ENCODE measurements around the gene MYO1B. TPM values are rescaled to one million over a fixed set of nuclear protein-coding genes. Genes with fewer than 3 reads are reported as not detected.

The MYO1B gene
- total and polyA plus RNA-seq, 2 donors (not counting 1 experiment from before 2014, with no cell fraction given) = 151 to 194 TPM

DNA sequence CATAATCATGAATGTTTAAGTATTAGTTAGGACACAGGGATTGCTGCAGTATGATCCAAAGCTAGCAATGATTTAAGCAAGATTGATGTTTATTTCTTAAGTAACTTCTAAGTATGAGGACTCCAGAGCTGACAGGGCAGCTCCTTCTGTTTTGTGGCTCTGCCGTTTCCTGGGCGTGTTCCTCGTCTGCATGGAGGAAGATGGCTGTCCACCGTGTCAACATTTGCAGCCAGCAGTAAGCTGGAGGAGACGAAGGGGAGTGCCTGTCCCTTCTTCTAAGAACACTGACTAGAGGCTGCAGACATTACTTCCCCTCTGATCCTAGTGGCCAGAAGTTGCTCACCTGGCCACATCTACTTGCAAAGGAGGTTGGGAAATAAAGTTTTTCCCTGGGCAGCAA is 144.1 kb downstream of the MYO1B start:
- H3K36me3 ChIP-seq (ENCODE audit: control insufficient read depth, insufficient read depth, low read length) = peaks cover 12% of the 10 kb centered on the region
- no peak overlapping the region for H3K27ac ChIP-seq (ENCODE audit: insufficient read depth, low read length)

DNA sequence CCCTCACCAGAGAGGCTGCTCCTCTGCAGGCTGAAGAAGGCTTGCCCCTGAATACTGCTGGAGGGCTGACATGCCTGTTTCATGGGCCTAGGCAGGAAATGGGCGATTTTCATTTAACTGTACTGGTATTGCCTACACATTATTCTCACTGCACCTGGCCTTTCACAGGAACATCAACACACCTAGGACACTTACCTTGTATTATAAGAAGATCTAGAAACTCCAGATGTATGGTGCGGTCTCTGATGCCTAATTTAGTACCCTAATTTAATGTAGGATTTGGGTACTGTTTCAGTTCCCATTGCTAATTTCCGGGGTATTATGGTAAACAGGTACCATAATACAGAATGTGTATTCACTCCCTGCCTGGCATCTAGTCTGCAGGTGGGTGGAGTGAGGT is 146.0 kb downstream of the MYO1B start:
- Histone ChIP-seq H3K27ac (ENCODE audit: insufficient read depth, low read length) (no peak overlapping the region), H3K9me3 (ENCODE audit: control insufficient read depth, insufficient read depth, low read depth, low read length) (no peaks in the 10 kb centered on the region), H3K9ac (ENCODE audit: insufficient read depth, low read length) (no peak overlapping the region), H3K27me3 (ENCODE audit: control insufficient read depth, insufficient read depth, low read length) (no peaks in the 10 kb centered on the region), H4K20me1 (ENCODE audit: control insufficient read depth, extremely low read depth, insufficient read depth, low read length) (no peaks in the 10 kb centered on the region), H3K36me3 (ENCODE audit: control insufficient read depth, insufficient read depth, low read length) (peaks cover 15% of the 10 kb centered on the region), H2AFZ (ENCODE audit: low read length) (no peak overlapping the region), H3K79me2 (ENCODE audit: control insufficient read depth, insufficient read depth, low read length) (no peaks in the 10 kb centered on the region), H3K4me3 (replicated peaks in 1 of 4; ENCODE audit: control extremely low read depth in 1 of 4, insufficient read depth in 1 of 4, low read depth in 3 of 4, low read length in 4 of 4) (no peak overlapping the region), H3K4me1 (ENCODE audit: control insufficient read depth, extremely low read depth, insufficient read depth, low read length) (peaks cover 10% of the 10 kb centered on the region), H3K4me2 (ENCODE audit: extremely low read depth, insufficient read depth, low read length) (no peak overlapping the region)
- DNase-seq (ENCODE audit: low read depth in 2 of 2) = no peak
- no peak for TF ChIP-seq EZH2 (IDR thresholded peaks at IDR 0.05; ENCODE audit: low read length, missing control alignments)
- TF ChIP-seq, protein P1, sequence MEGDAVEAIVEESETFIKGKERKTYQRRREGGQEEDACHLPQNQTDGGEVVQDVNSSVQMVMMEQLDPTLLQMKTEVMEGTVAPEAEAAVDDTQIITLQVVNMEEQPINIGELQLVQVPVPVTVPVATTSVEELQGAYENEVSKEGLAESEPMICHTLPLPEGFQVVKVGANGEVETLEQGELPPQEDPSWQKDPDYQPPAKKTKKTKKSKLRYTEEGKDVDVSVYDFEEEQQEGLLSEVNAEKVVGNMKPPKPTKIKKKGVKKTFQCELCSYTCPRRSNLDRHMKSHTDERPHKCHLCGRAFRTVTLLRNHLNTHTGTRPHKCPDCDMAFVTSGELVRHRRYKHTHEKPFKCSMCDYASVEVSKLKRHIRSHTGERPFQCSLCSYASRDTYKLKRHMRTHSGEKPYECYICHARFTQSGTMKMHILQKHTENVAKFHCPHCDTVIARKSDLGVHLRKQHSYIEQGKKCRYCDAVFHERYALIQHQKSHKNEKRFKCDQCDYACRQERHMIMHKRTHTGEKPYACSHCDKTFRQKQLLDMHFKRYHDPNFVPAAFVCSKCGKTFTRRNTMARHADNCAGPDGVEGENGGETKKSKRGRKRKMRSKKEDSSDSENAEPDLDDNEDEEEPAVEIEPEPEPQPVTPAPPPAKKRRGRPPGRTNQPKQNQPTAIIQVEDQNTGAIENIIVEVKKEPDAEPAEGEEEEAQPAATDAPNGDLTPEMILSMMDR (conservative IDR thresholded peaks at IDR 0.05 in 1 of 2, IDR thresholded peaks at IDR 0.05 in 1 of 2; ENCODE audit: low read depth in 1 of 2, low read length in 2 of 2) = no peak

More for the DNA sequence above, 144.1 kb downstream of the MYO1B start:
- no peak for DNase-seq (ENCODE audit: low read depth in 2 of 2)
- Histone ChIP-seq H3K4me2 (ENCODE audit: extremely low read depth, insufficient read depth, low read length) (no peak overlapping the region), H3K9ac (ENCODE audit: insufficient read depth, low read length) (no peak overlapping the region), H3K4me1 (ENCODE audit: control insufficient read depth, extremely low read depth, insufficient read depth, low read length) (peaks cover 19% of the 10 kb centered on the region), H3K4me3 (replicated peaks in 1 of 4; ENCODE audit: control extremely low read depth in 1 of 4, insufficient read depth in 1 of 4, low read depth in 3 of 4, low read length in 4 of 4) (no peak overlapping the region), H2AFZ (ENCODE audit: low read length) (no peak overlapping the region), H3K79me2 (ENCODE audit: control insufficient read depth, insufficient read depth, low read length) (no peaks in the 10 kb centered on the region), H4K20me1 (ENCODE audit: control insufficient read depth, extremely low read depth, insufficient read depth, low read length) (no peaks in the 10 kb centered on the region), H3K27me3 (ENCODE audit: control insufficient read depth, insufficient read depth, low read length) (no peaks in the 10 kb centered on the region), H3K9me3 (ENCODE audit: control insufficient read depth, insufficient read depth, low read depth, low read length) (no peaks in the 10 kb centered on the region)
- TF ChIP-seq, protein P1 (conservative IDR thresholded peaks at IDR 0.05 in 1 of 2, IDR thresholded peaks at IDR 0.05 in 1 of 2; ENCODE audit: low read depth in 1 of 2, low read length in 2 of 2) = no peak
- no peak for TF ChIP-seq EZH2 (IDR thresholded peaks at IDR 0.05; ENCODE audit: low read length, missing control alignments)

DNA sequence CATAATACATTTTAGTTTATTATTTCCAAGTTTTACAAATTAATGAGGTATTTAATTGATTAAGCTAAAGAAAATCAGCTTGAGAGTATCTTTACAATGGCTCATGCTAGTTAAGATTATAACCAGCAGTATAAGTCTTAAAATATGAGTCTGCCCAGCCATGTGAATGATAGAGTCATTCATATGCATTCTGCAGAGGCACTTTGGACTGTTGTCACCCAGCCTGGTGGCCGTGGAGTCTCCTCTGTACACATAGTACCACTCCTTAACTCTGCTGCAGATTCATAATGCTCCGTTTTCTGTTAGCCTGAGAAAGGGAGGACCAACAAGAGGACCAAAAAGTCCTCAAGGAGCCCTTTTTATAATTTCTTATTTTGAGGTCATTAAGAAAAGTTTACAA is 148.8 kb downstream of the MYO1B start:
- Histone ChIP-seq H3K36me3 (ENCODE audit: control insufficient read depth, insufficient read depth, low read length) (peaks cover 13% of the 10 kb centered on the region), H3K27me3 (ENCODE audit: control insufficient read depth, insufficient read depth, low read length) (no peaks in the 10 kb centered on the region)
- DNase-seq (ENCODE audit: low read depth in 2 of 2) = no peak

More for the DNA sequence above, 148.8 kb downstream of the MYO1B start:
- TF ChIP-seq EZH2 (IDR thresholded peaks at IDR 0.05; ENCODE audit: low read length, missing control alignments) = no peak
- H3K27ac ChIP-seq (ENCODE audit: insufficient read depth, low read length) = no peak overlapping the region
- H4K20me1 ChIP-seq (ENCODE audit: control insufficient read depth, extremely low read depth, insufficient read depth, low read length) = no peaks in the 10 kb centered on the region
- H3K4me3 ChIP-seq (replicated peaks in 1 of 4; ENCODE audit: control extremely low read depth in 1 of 4, insufficient read depth in 1 of 4, low read depth in 3 of 4, low read length in 4 of 4) = no peak overlapping the region
- H3K4me1 ChIP-seq (ENCODE audit: control insufficient read depth, extremely low read depth, insufficient read depth, low read length) = no peaks in the 10 kb centered on the region
- H3K4me2 ChIP-seq (ENCODE audit: extremely low read depth, insufficient read depth, low read length) = no peak overlapping the region
- H3K79me2 ChIP-seq (ENCODE audit: control insufficient read depth, insufficient read depth, low read length) = no peaks in the 10 kb centered on the region
- no peak overlapping the region for H3K9ac ChIP-seq (ENCODE audit: insufficient read depth, low read length)
- no peaks in the 10 kb centered on the region for H3K9me3 ChIP-seq (ENCODE audit: control insufficient read depth, insufficient read depth, low read depth, low read length)
- no peak overlapping the region for H2AFZ ChIP-seq (ENCODE audit: low read length)

All from fibroblast of lung (primary cell).